GM12892 (cell line): Measurements from ENCODE around the gene AZU1.
"Not testable (repeated sequence)": the region's sequence is repeated elsewhere in the genome, so short reads cannot be mapped to it uniquely, and the experiment has no call there.

Source experiments
- DNase-seq: peaks from one replicate; pipeline ENCODE4 v3.0.0; 2011; ENCODE audit not compliant: insufficient read length
- FAIRE-seq: peaks from 2 replicates; lab custom pipeline; 2011; peaks lifted over from hg19 to GRCh38; lab: Jason Lieb, UNC
- POLR2A ChIP-seq: IDR thresholded peaks from 2 replicates; pipeline ENCODE4 v1.6.1; 2011; ENCODE audit warnings: low read depth, low read length, control low read depth
- POLR2AphosphoS5 ChIP-seq: IDR thresholded peaks from 2 replicates; pipeline ENCODE4 v1.6.1; 2011; ENCODE audit warnings: low read depth, low read length, control low read depth
- TAF1 ChIP-seq: IDR thresholded peaks from 2 replicates; pipeline ENCODE4 v1.6.1; 2011; ENCODE audit warnings: low read depth, mild to moderate bottlenecking, control low read depth, low read length, borderline replicate concordance

The AZU1 gene

DNA sequence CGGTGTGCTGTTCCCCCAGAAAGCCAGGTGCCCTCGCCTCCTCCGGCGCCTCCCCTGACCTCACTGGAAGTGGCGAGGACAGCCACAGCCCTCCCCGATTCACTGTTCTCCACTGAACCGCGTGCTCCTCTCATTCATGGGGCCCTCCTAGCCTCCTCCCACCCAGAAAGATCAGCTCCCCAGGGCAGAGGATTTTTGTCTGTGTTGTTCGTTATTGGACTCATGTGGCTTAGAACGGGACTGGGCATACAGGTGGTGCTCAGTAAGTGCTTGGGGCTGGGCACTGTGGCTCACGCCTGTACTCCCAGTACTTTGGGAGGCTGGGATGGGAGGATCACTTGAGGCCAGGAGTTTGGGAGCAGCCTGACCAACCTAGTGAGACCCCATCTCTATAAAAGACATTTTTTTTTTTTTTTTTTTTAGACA, 16.9 kb downstream of the AZU1 start:
- FAIRE-seq (no peak), DNase-seq (no peak)
- TF ChIP-seq POLR2AphosphoS5 (no peak), POLR2A (no peak), TAF1 (no peak)

- TF ChIP-seq POLR2A (no peak), TAF1 (no peak), POLR2AphosphoS5 (no peak)
- DNase-seq = no peak
- FAIRE-seq = no peak
These were observed 18.3 kb downstream of the AZU1 start for GRCh38 chr19:845707-846521.

DNA sequence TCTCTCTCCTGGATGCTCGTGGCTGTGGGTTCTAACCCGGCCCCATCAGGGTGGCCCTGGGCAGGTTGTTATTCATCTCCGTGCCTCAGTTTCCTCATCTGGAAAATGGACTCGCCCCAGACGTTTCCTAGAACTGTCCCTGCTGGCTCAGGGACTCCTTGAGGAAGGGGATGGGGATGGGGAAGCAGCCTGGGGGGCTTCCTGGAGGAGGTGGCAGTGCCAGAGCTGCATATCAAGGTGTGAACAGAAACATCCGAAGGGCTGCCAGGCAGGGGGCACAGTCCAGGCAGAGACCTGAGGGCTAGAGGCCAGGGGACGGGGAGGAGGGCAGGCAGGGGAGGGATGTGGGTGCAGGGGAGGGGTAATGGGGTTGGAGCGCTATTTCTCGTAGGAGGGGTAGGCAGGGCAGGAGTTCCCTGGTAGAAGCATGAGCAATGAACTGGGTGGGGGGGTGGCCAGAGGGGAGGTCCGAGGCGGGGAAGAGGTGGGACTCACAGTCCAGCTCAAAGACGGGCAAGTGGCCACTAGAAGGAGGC, 20.8 kb downstream of the AZU1 start:
- DNase-seq = no peak
- no peak for TF ChIP-seq TAF1
- TF ChIP-seq POLR2A = no peak
- TF ChIP-seq POLR2AphosphoS5 = no peak
- FAIRE-seq = no peak

- FAIRE-seq, DNase-seq: not testable (repeated sequence)
These were observed 21.6 kb downstream of the AZU1 start for GRCh38 chr19:849195-849594.

DNA sequence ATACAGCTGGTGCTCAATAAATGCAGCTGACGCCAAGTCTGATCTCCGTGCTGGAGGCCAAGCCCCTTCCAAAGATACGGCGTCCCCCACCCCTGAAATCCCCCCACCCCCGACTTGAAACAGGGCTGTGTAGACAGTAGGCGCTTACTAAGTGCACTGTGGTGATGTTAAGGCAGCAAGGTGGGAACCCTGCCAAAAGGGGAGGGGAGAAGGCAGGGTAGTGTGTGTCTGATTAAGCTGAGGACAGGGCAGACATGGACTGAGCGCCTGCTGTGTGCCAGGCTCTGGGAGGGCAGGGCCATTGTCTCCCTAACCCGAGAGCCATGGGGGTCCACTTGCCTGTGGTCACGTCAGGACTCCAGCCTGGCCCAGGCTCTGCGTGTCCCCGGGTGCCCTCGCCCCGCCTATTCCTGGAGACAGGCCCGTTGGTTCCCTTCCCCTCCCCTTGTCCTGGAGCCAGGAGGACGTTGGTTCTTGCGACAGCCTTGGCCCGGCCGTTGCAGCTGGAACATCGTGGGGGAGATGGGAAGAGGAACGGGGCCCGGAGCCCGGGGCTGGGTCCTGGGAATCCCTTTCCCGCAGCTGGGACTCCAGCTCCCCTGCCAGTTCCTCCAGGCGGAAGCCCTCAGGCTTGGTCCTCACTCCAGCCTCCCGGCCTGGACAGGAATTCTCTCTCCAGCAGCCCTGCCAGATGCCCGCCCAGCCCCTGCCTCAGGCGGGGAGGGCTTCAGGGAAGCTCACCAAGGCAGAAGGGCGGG, 22.8 kb downstream of the AZU1 start:
- FAIRE-seq = no peak
- TF ChIP-seq POLR2A (no peak), TAF1 (no peak), POLR2AphosphoS5 (no peak)
- DNase-seq = no peak

DNA sequence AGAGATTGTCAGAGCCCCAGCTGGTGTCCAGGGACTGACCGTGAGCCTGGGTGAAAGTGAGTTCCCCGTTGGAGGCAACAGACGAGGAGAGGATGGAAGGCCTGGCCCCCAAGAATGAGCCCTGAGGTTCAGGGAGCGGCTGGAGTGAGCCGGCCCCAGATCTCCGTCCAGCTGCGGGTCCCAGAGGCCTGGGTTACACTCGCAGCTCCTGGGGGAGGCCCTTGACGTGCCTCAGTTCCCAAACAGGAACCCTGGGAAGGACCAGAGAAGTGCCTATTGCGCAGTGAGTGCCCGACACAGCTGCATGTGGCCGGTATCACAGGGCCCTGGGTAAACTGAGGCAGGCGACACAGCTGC, 23.3 kb downstream of the AZU1 start:
- FAIRE-seq (no peak), DNase-seq (no peak)
- TF ChIP-seq POLR2AphosphoS5 = no peak
- TF ChIP-seq POLR2A = no peak

DNA sequence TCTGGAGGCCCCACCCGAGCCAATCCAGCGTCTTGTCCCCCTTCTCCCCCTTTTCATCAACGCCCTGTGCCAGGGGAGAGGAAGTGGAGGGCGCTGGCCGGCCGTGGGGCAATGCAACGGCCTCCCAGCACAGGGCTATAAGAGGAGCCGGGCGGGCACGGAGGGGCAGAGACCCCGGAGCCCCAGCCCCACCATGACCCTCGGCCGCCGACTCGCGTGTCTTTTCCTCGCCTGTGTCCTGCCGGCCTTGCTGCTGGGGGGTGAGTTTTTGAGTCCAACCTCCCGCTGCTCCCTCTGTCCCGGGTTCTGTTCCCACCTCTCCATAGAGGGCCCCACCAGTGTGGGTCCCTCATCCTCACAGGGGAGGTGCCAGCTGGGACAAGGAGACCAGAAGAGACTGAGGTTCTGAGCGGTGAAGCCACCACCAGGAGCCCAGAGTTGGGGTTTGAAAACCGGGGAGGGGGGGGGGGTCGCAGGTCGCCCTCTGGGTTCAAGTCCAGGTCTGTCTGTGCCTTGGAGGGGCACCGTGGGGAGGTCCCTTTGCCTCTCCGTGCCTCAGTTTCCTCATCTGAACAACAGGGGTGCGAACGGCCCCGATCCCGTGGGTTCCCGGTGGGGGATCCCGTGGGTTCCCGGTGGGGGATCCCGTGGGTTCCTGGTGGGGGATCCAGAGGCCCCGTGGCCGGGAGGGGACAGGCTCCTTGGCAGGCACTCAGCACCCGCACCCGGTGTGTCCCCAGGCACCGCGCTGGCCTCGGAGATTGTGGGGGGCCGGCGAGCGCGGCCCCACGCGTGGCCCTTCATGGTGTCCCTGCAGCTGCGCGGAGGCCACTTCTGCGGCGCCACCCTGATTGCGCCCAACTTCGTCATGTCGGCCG, 24.7 kb downstream of the AZU1 start, which contains the start of gene ELANE:
Gene ELANE, plus strand, starts transcription at position 168 of the 878 bp plus-strand sequence. Its CDS starts 26 bp downstream, at position 194.
- FAIRE-seq (no peak), DNase-seq (no peak)
- TF ChIP-seq POLR2AphosphoS5 (no peak), TAF1 (no peak), POLR2A (no peak)

GRCh38 chr19:853014-853585, 25.5 kb downstream of the AZU1 start:
- no peak for FAIRE-seq
- no peak for DNase-seq
- TF ChIP-seq POLR2AphosphoS5 (no peak), POLR2A (no peak), TAF1 (no peak)

DNA sequence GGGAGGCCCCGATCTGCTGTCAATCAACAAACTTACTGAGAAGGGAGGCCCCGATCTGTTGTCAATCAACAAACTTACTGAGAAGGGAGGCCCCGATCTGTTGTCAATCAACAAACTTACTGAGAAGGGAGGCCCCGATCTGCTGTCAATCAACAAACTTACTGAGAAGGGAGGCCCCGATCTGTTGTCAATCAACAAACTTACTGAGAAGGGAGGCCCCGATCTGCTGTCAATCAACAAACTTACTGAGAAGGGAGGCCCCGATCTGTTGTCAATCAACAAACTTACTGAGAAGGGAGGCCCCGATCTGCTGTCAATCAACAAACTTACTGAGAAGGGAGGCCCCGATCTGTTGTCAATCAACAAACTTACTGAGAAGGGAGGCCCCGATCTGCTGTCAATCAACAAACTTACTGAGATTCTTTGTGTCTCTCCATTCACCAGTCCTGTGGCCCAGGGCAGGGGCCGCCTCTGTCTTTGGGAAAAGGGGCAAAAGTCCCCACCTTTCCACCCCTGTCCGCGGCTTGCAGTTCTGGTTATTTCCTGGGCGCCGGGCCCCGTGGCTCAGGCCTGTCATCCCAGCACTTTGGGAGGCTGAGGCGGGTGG, 26.1 kb downstream of the AZU1 start:
- not testable (repeated sequence) for FAIRE-seq

DNA sequence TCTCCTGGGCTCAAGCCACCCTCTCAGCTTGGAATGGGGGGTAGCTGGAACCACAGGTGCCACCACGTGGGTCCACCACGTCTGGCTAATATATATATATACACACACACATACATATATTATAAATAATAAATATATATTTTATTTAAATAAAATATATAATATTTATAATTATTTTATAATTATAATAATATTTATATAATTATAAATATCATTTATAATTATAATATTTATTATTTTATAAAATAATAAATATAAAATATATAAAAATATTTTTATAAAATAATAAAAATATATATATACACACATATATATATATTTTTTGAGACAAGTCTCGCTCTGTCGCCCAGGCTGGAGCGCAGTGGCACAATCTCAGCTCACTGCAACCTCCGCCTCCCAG, 26.9 kb downstream of the AZU1 start:
- FAIRE-seq = no peak
- no peak for DNase-seq
- no peak for TF ChIP-seq TAF1
- no peak for TF ChIP-seq POLR2A
- no peak for TF ChIP-seq POLR2AphosphoS5

More for the DNA sequence above, 26.1 kb downstream of the AZU1 start:
- not testable (repeated sequence) for DNase-seq

GRCh38 chr19:855142-855541, 27.5 kb downstream of the AZU1 start:
- no peak for DNase-seq
- no peak for FAIRE-seq
- TF ChIP-seq TAF1 (no peak), POLR2A (no peak), POLR2AphosphoS5 (no peak)
